Measurements from ENCODE around the gene ATP2B2. TPM values are rescaled to one million over a fixed set of nuclear protein-coding genes. Genes with fewer than 3 reads are reported as not detected.

ATP2B2 gene
- total and polyA plus RNA-seq, 2 donors from 2014 or later = 0.19 to 0.22 TPM

DNA sequence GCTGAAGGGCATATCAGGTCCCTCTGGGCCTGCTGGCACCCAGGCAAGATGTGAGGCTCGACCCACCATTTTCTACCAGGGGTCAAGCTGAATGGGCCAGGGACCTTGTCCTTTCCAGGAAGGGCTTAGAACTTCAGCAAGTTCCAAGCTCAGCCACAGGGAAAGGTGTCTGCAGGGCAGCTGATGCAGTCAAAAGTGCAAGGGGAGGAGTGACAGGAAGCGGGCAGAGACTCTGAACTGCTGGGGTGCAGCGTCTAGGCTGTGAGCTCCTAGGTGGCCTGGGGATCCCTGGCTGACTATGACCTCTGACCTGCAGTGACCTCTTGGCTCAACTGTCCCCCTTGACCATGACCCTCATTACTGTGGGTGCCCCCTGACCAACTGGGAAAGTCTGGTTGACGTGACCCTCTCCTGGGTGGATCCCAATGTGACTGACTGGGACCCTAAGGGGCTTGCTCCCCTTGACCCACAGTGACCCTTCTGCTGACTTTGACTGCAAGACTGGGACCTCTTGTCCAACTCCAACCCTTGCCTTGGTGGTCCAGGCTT, 170.1 kb downstream of the ATP2B2 start:
- DNase-seq (no peak), FAIRE-seq (no peak)
- Histone ChIP-seq H3K36me3 (ENCODE audit: control insufficient read depth in 2 of 3, insufficient read depth in 3 of 3, low read length in 3 of 3) (no peaks in the 10 kb centered on the region), H3K9me3 (ENCODE audit: control insufficient read depth in 2 of 3, insufficient read depth in 1 of 3, low read length in 3 of 3) (no peaks in the 10 kb centered on the region), H3K9ac (ENCODE audit: low read length in 3 of 3) (no peak overlapping the region), H3K27me3 (ENCODE audit: control insufficient read depth, insufficient read depth, low read length) (no peaks in the 10 kb centered on the region), H3K4me1 (ENCODE audit: control insufficient read depth in 2 of 3, insufficient read depth in 2 of 3, low read depth in 1 of 3, low read length in 3 of 3) (peaks cover 0 to 3% (median 0%) of the 10 kb centered on the region in 3 donors), H3K27ac (ENCODE audit: low read depth in 2 of 2, low read length in 2 of 2) (no peak overlapping the region), H3K4me3 (ENCODE audit: low read length in 3 of 3) (no peak overlapping the region)
- intact Hi-C loops (cut with DNase I) = no loop called here
- TF ChIP-seq, protein P1, sequence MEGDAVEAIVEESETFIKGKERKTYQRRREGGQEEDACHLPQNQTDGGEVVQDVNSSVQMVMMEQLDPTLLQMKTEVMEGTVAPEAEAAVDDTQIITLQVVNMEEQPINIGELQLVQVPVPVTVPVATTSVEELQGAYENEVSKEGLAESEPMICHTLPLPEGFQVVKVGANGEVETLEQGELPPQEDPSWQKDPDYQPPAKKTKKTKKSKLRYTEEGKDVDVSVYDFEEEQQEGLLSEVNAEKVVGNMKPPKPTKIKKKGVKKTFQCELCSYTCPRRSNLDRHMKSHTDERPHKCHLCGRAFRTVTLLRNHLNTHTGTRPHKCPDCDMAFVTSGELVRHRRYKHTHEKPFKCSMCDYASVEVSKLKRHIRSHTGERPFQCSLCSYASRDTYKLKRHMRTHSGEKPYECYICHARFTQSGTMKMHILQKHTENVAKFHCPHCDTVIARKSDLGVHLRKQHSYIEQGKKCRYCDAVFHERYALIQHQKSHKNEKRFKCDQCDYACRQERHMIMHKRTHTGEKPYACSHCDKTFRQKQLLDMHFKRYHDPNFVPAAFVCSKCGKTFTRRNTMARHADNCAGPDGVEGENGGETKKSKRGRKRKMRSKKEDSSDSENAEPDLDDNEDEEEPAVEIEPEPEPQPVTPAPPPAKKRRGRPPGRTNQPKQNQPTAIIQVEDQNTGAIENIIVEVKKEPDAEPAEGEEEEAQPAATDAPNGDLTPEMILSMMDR (IDR thresholded peaks at IDR 0.05; ENCODE audit: borderline replicate concordance, extremely low read depth, insufficient read depth) = no peak

- intact Hi-C loops (cut with DNase I) = no loop called here
- Histone ChIP-seq H3K27me3 (ENCODE audit: control insufficient read depth, insufficient read depth, low read length) (no peaks in the 10 kb centered on the region), H3K9ac (ENCODE audit: low read length in 3 of 3) (no peak overlapping the region), H3K9me3 (ENCODE audit: control insufficient read depth in 2 of 3, insufficient read depth in 1 of 3, low read length in 3 of 3) (no peaks in the 10 kb centered on the region), H3K36me3 (ENCODE audit: control insufficient read depth in 2 of 3, insufficient read depth in 3 of 3, low read length in 3 of 3) (no peaks in the 10 kb centered on the region), H3K4me1 (ENCODE audit: control insufficient read depth in 2 of 3, insufficient read depth in 2 of 3, low read depth in 1 of 3, low read length in 3 of 3) (peaks cover 0 to 3% (median 0%) of the 10 kb centered on the region in 3 donors), H3K27ac (ENCODE audit: low read depth in 2 of 2, low read length in 2 of 2) (no peak overlapping the region), H3K4me3 (ENCODE audit: low read length in 3 of 3) (no peak overlapping the region)
- no peak for DNase-seq
- no peak for FAIRE-seq
- TF ChIP-seq, protein P1 (IDR thresholded peaks at IDR 0.05; ENCODE audit: borderline replicate concordance, extremely low read depth, insufficient read depth) = no peak
These were observed 170.9 kb downstream of the ATP2B2 start for GRCh38 chr3:10334459-10334858.

- H3K27ac ChIP-seq (ENCODE audit: low read depth in 2 of 2, low read length in 2 of 2) = no peak overlapping the region
- H3K4me3 ChIP-seq (ENCODE audit: low read length in 3 of 3) = no peak overlapping the region
- intact Hi-C loops (cut with DNase I) = no loop called here
- H3K27me3 ChIP-seq (ENCODE audit: control insufficient read depth, insufficient read depth, low read length) = no peaks in the 10 kb centered on the region
- no peak overlapping the region for H3K9ac ChIP-seq (ENCODE audit: low read length in 3 of 3)
- TF ChIP-seq, protein P1 (IDR thresholded peaks at IDR 0.05; ENCODE audit: borderline replicate concordance, extremely low read depth, insufficient read depth) = no peak
- no peaks in the 10 kb centered on the region for H3K36me3 ChIP-seq (ENCODE audit: control insufficient read depth in 2 of 3, insufficient read depth in 3 of 3, low read length in 3 of 3)
- H3K9me3 ChIP-seq (ENCODE audit: control insufficient read depth in 2 of 3, insufficient read depth in 1 of 3, low read length in 3 of 3) = no peaks in the 10 kb centered on the region
- DNase-seq (peak in 1 of 5 donors; percentile 60), FAIRE-seq (no peak)
- peaks cover 0 to 3% (median 0%) of the 10 kb centered on the region in 3 donors for H3K4me1 ChIP-seq (ENCODE audit: control insufficient read depth in 2 of 3, insufficient read depth in 2 of 3, low read depth in 1 of 3, low read length in 3 of 3)
These were observed 171.3 kb downstream of the ATP2B2 start for GRCh38 chr3:10334042-10334441.

- Histone ChIP-seq H3K4me1 (ENCODE audit: control insufficient read depth in 2 of 3, insufficient read depth in 2 of 3, low read depth in 1 of 3, low read length in 3 of 3) (no peaks in the 10 kb centered on the region), H3K27ac (ENCODE audit: low read depth in 2 of 2, low read length in 2 of 2) (no peak overlapping the region), H3K9ac (ENCODE audit: low read length in 3 of 3) (no peak overlapping the region), H3K4me3 (ENCODE audit: low read length in 3 of 3) (no peak overlapping the region), H3K27me3 (ENCODE audit: control insufficient read depth, insufficient read depth, low read length) (peaks cover 2% of the 10 kb centered on the region), H3K36me3 (ENCODE audit: control insufficient read depth in 2 of 3, insufficient read depth in 3 of 3, low read length in 3 of 3) (no peaks in the 10 kb centered on the region), H3K9me3 (ENCODE audit: control insufficient read depth in 2 of 3, insufficient read depth in 1 of 3, low read length in 3 of 3) (no peaks in the 10 kb centered on the region)
- intact Hi-C loops (cut with DNase I) = no loop called here
- FAIRE-seq = no peak
- DNase-seq = peak in 1 of 5 donors; percentile 16
- TF ChIP-seq, protein P1 (IDR thresholded peaks at IDR 0.05; ENCODE audit: borderline replicate concordance, extremely low read depth, insufficient read depth) = no peak
These were observed 172.1 kb downstream of the ATP2B2 start for GRCh38 chr3:10333349-10333650.

Measured in kidney (tissue), 14 donors.